SHP77 treated with DMSO at 0.1 percent for 48 hours (cell line): Measurements from ENCODE around the gene AFF1.
A peak's percentile ranks its signal among the peaks of the same experiment; 100 is the strongest.
"Not testable (repeated sequence)": the region's sequence is repeated elsewhere in the genome, so short reads cannot be mapped to it uniquely, and the experiment has no call there.

Experiments used
- DNase-seq: peaks from one replicate; lab custom pipeline; 2025; lab: John Stamatoyannopoulos, UW

Gene AFF1

GRCh38 chr4:87037171-87037570 lies 102.4 kb downstream of the AFF1 start:
- DNase-seq = not testable (repeated sequence)

GRCh38 chr4:87037671-87038334 lies 103.0 kb downstream of the AFF1 start:
- no peak for DNase-seq

GRCh38 chr4:87038837-87039615 lies 104.2 kb downstream of the AFF1 start:
- peak; percentile 61 for DNase-seq

GRCh38 chr4:87041141-87041540 lies 106.3 kb downstream of the AFF1 start:
- DNase-seq = no peak

GRCh38 chr4:87042221-87042620 lies 107.4 kb downstream of the AFF1 start:
- DNase-seq = no peak

GRCh38 chr4:87042986-87043820 lies 108.4 kb downstream of the AFF1 start:
- DNase-seq = no peak

- DNase-seq = no peak
Measured at GRCh38 chr4:87044511-87045233, 109.9 kb downstream of the AFF1 start.

- DNase-seq = no peak
Measured at GRCh38 chr4:87045234-87045558, 110.4 kb downstream of the AFF1 start.

GRCh38 chr4:87045659-87046058 lies 110.8 kb downstream of the AFF1 start:
- no peak for DNase-seq

- DNase-seq = no peak
Measured at GRCh38 chr4:87046121-87046551, 111.3 kb downstream of the AFF1 start.

- no peak for DNase-seq
Measured at GRCh38 chr4:87047281-87047798, 112.5 kb downstream of the AFF1 start.

GRCh38 chr4:87049508-87049907 lies 114.7 kb downstream of the AFF1 start:
- DNase-seq = no peak

GRCh38 chr4:87050596-87050995 lies 115.8 kb downstream of the AFF1 start:
- DNase-seq = no peak

- DNase-seq = no peak
Measured at GRCh38 chr4:87051121-87051713, 116.4 kb downstream of the AFF1 start.

- no peak for DNase-seq
Measured at GRCh38 chr4:87052615-87053014, 117.8 kb downstream of the AFF1 start.

GRCh38 chr4:87053176-87053658 lies 118.4 kb downstream of the AFF1 start:
- DNase-seq = no peak

GRCh38 chr4:87053802-87054767 lies 119.3 kb downstream of the AFF1 start:
- no peak for DNase-seq

GRCh38 chr4:87054900-87055299 lies 120.1 kb downstream of the AFF1 start:
- no peak for DNase-seq

GRCh38 chr4:87055311-87055710 lies 120.5 kb downstream of the AFF1 start:
- DNase-seq = no peak

- DNase-seq = no peak
Measured at GRCh38 chr4:87056881-87057280, 122.1 kb downstream of the AFF1 start.
